ENCODE measurements around the gene LIN37.
A peak's percentile ranks its signal among the peaks of the same experiment; 100 is the strongest.

Gene LIN37

GRCh38 chr19:35742121-35742724, 6.2 kb upstream of the LIN37 start, which contains the start of gene IGFLR1:
IGFLR1 (minus strand) TSS chr19:35742452; CDS start chr19:35741180, 1,272 bp downstream.
- TF ChIP-seq, protein P1, sequence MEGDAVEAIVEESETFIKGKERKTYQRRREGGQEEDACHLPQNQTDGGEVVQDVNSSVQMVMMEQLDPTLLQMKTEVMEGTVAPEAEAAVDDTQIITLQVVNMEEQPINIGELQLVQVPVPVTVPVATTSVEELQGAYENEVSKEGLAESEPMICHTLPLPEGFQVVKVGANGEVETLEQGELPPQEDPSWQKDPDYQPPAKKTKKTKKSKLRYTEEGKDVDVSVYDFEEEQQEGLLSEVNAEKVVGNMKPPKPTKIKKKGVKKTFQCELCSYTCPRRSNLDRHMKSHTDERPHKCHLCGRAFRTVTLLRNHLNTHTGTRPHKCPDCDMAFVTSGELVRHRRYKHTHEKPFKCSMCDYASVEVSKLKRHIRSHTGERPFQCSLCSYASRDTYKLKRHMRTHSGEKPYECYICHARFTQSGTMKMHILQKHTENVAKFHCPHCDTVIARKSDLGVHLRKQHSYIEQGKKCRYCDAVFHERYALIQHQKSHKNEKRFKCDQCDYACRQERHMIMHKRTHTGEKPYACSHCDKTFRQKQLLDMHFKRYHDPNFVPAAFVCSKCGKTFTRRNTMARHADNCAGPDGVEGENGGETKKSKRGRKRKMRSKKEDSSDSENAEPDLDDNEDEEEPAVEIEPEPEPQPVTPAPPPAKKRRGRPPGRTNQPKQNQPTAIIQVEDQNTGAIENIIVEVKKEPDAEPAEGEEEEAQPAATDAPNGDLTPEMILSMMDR (conservative IDR thresholded peaks at IDR 0.05; ENCODE audit: low read depth, low read length): no peak
- no peak within 1 kb of the TSS for H3K4me3 ChIP-seq (ENCODE audit: low read depth, low read length)
- DNase-seq (ENCODE audit: low read depth): no peak

DNA sequence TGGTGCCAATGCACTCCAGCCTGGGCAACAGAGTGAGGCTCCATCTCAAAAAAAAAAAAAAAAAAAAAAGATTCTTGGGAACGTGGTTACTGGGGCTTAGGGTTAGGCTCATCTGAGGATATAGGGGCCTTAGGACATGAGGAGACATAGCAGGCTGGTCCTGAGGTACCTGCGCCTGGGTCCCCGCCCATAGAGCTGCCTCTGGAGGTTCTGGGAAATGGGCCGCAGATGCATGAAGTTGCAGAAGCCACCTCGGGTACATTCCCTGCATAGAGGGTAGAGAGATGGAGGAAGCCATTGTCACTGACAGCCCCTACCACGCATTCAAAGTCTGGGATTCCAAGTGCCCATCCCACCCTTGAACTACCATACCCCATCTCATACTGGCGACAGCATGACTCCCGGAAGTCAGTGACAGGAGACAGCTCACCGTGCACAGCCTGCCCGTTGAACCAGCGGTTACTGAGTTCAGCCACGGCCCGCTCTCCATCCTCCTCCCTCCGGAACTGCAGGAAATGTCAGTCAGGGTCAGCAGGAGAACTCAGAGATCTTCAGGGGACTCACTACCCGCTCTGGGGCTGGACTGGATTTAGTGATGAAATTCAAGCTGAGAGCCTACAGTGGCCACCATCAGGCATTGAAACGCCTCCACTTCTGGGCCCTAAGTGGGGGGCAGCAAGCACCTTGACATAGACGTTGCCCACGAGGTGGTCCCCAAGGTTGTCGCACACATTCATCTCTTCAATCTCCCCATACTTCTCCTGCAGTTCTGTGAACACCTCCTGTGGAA, 4.5 kb upstream of the LIN37 start:
- no peak overlapping the region for H3K4me3 ChIP-seq (ENCODE audit: low read depth, low read length)
- TF ChIP-seq, protein P1 (conservative IDR thresholded peaks at IDR 0.05; ENCODE audit: low read depth, low read length): no peak
- DNase-seq (ENCODE audit: low read depth): no peak

- DNase-seq (ENCODE audit: low read depth): peak; percentile 98
- TF ChIP-seq, protein P1 (conservative IDR thresholded peaks at IDR 0.05; ENCODE audit: low read depth, low read length): peak; percentile 61
- peak overlapping the region; percentile 88 for H3K4me3 ChIP-seq (ENCODE audit: low read depth, low read length)
Measured at GRCh38 chr19:35744430-35745327, 3.7 kb upstream of the LIN37 start.

DNA sequence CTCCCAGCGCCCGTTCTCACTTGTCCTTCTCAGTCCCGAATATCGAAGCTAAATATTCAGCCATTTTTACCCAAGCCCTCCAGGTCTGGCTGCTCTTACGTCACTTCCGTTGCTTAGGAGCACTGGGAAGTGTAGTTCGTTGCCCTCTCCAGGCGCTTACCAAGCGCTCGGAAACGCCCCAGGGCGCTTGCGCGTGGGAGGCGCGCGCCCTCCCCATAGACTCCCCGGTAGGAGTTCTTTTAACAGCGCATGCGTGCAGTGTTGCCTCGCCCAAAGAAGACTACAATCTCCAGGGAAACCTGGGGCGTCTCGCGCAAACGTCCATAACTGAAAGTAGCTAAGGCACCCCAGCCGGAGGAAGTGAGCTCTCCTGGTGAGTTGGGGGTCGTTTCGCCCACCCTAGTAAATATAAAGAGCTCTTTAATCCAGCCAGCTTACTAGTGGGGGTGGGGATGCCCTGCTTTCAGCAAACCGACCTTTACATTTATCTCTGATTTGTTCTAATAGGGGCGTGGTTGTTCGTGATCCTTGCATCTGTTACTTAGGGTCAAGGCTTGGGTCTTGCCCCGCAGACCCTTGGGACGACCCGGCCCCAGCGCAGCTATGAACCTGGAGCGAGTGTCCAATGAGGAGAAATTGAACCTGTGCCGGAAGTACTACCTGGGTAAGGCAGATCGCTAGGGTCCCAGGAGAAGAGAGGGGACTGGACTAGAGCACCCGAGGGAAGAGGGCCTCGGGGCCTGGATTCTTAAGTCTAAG, 2.9 kb upstream of the LIN37 start, which contains the start of the genes PSENEN and U2AF1L4:
PSENEN (plus strand) TSS at position 324 of the 759 bp plus-strand sequence; CDS start at position 604, 280 bp downstream.
U2AF1L4 (minus strand) TSS at position 91 of the 759 bp plus-strand sequence; CDS start at position 64, 27 bp downstream.
- DNase-seq (ENCODE audit: low read depth): peak; percentile 100
- TF ChIP-seq, protein P1 (conservative IDR thresholded peaks at IDR 0.05; ENCODE audit: low read depth, low read length): no peak
- peak within 1 kb of the TSS; percentile 88 for H3K4me3 ChIP-seq (ENCODE audit: low read depth, low read length)

GRCh38 chr19:35746087-35746462, 2.3 kb upstream of the LIN37 start:
- no peak for DNase-seq (ENCODE audit: low read depth)
- H3K4me3 ChIP-seq (ENCODE audit: low read depth, low read length): peak overlapping the region; percentile 82

More at GRCh38 chr19:35746087-35746462, 2.3 kb upstream of the LIN37 start:
- TF ChIP-seq, protein P1 (conservative IDR thresholded peaks at IDR 0.05; ENCODE audit: low read depth, low read length): no peak
